GM19395 (cell line): ENCODE measurements around the gene ASIC3.

ENCODE experiments used
- ATAC-seq: cut with Tn5 transposase; IDR thresholded peaks from one replicate; pipeline ENCODE4 v1.9.1; 2021; ENCODE audit warnings: mild to moderate bottlenecking, moderate library complexity; ENCODE audit not compliant: unreplicated experiment

Gene ASIC3

GRCh38 chr7:151056666-151057505 is 8.6 kb downstream of the ASIC3 start:
- ATAC-seq, result no peak

- ATAC-seq, result peak; percentile 28
Observed at GRCh38 chr7:151057506-151057988, 9.2 kb downstream of the ASIC3 start, which contains the start of gene CDK5. TSS of gene CDK5 (minus strand) at chr7:151057897. CDS start at chr7:151057848, 49 bp downstream.

- peak; percentile 88 for ATAC-seq
Observed at GRCh38 chr7:151057989-151058780, 9.9 kb downstream of the ASIC3 start.

GRCh38 chr7:151058781-151059366 is 10.5 kb downstream of the ASIC3 start:
- no peak for ATAC-seq

GRCh38 chr7:151059367-151060112 is 11.2 kb downstream of the ASIC3 start, which contains the start of gene SLC4A2:
TSS of gene SLC4A2 (plus strand) at chr7:151059589. CDS start at chr7:151061988, 2,399 bp downstream.
- ATAC-seq, result no peak

GRCh38 chr7:151060113-151060415 is 11.7 kb downstream of the ASIC3 start:
- no peak for ATAC-seq

- ATAC-seq, result no peak
Observed at GRCh38 chr7:151060416-151061212, 12.3 kb downstream of the ASIC3 start.

GRCh38 chr7:151061213-151062110 is 13.1 kb downstream of the ASIC3 start:
- ATAC-seq, result no peak

GRCh38 chr7:151062111-151062398 is 13.7 kb downstream of the ASIC3 start:
- ATAC-seq, result no peak

GRCh38 chr7:151062399-151063211 is 14.3 kb downstream of the ASIC3 start:
- no peak for ATAC-seq

- no peak for ATAC-seq
Observed at GRCh38 chr7:151063212-151063561, 14.9 kb downstream of the ASIC3 start.

GRCh38 chr7:151064454-151064853 is 16.1 kb downstream of the ASIC3 start:
- ATAC-seq, result no peak

- no peak for ATAC-seq
Observed at GRCh38 chr7:151064993-151065392, 16.7 kb downstream of the ASIC3 start.

GRCh38 chr7:151065516-151065915 is 17.2 kb downstream of the ASIC3 start:
- no peak for ATAC-seq

- no peak for ATAC-seq
Observed at GRCh38 chr7:151066273-151066974, 18.1 kb downstream of the ASIC3 start.

- ATAC-seq, result no peak
Observed at GRCh38 chr7:151068069-151068773, 19.9 kb downstream of the ASIC3 start.
